GM12892 (cell line): Measurements from ENCODE around the gene ANXA8.

ENCODE experiments used
- POLR2A ChIP-seq: IDR thresholded peaks from 2 replicates; pipeline ENCODE4 v1.6.1; 2011; ENCODE audit warnings: low read depth, low read length, control low read depth
- POLR2AphosphoS5 ChIP-seq: IDR thresholded peaks from 2 replicates; pipeline ENCODE4 v1.6.1; 2011; ENCODE audit warnings: low read depth, low read length, control low read depth

DNA sequence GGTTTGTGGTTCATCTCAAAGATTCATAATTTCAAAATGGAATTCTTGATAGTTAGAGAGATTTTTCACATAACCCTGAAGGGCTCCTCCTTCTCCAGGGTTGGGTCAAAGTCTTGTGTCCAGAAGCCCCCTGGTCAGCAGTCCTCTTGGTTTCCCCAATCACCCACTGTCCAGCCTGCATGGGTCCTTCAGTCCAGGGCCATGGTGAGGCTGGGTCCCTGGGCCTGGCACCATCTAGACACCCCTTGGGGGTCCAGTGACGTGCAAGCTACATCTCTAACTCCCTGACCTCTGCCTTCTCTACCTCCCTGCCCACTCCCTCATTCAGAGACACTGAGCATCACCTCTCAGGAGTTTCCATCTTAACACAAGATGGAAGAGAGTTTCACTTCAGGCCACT is 26.1 kb downstream of the ANXA8 start:
- no peak for TF ChIP-seq POLR2A
- TF ChIP-seq POLR2AphosphoS5, result no peak
